Colonic mucosa (tissue), 4 donors: Measurements from ENCODE around the gene RABIF. TPM values are rescaled to one million over a fixed set of nuclear protein-coding genes. Genes with fewer than 3 reads are reported as not detected.
"Not testable (repeated sequence)": the region's sequence is repeated elsewhere in the genome, so short reads cannot be mapped to it uniquely, and the experiment has no call there.

ENCODE experiments used
- DNase-seq: peaks from one replicate; pipeline ENCODE4 v3.0.0-alpha.2; 2020
- H3K27ac ChIP-seq: fragments of 200-600 bp; one replicate; pipeline ENCODE4 v1.8.0; 2021
- H3K27me3 ChIP-seq: fragments of 200-600 bp; one replicate; pipeline ENCODE4 v1.8.0; 2021
- H3K36me3 ChIP-seq: fragments of 200-600 bp; one replicate; pipeline ENCODE4 v1.8.0; 2021
- H3K4me1 ChIP-seq: fragments of 200-600 bp; one replicate; pipeline ENCODE4 v1.8.0; 2021; ENCODE audit warnings: mild to moderate bottlenecking
- H3K4me3 ChIP-seq: fragments of 200-600 bp; one replicate; pipeline ENCODE4 v1.8.0; 2021
- H3K9ac ChIP-seq, 2 donors: one replicate each; pipeline ENCODE4 v1.7.0; 2013; ENCODE audit warnings: control low read depth in 2 of 2, low read depth in 2 of 2, low read length in 2 of 2
- H3K9me3 ChIP-seq: fragments of 200-600 bp; one replicate; pipeline ENCODE4 v1.8.0; 2021
- intact Hi-C: fragments of 100-400 bp; cut with DNase I; formaldehyde crosslinking; loops from one replicate; pipeline ENCODE4 v1.14.1; 2022
- total RNA-seq, 2 donors: library from RNA; stranded (reverse); fragmentation: NEBNext Ultra II Directional in 1 of 2; extraction: Animal tissue kit (Norgen Biotek cat#: 25700) in 1 of 2; gene quantifications; one replicate each; pipeline ENCODE4 v1.2.1, GENCODE V29; 2021
- TF ChIP-seq, protein P1 (sequence below): fragments of 200-600 bp; IDR thresholded peaks from one replicate; pipeline ENCODE4 v1.8.0; 2022; ENCODE audit warnings: antibody characterized with exemption, mild to moderate bottlenecking
- donor health status: healthy.
- donor health status: DM: no; HTN: no; CAD: no.
- donor health status: DM: no; HTN: no; CAD: no.

Gene RABIF
- total RNA-seq, 2 donors from 2014 or later, result 11.9 to 12.0 TPM

DNA sequence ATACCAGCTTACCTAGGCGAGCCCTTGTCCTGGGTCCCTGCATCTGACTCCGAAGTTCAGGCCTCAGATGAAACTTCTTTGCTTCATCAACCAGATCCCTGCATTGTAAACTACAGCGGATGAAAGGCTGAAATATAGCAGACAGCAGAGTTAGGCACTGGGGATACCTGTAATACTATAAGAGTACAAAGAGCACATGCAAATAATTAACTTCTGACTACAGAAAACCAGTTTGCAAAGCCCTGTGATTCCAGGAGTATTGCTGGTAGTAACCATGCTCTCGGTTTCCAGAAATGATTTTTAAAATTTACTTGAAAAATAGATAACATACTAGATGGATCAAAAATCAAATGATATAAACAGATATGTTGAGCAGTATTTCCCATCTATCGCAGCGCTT lies 20.0 kb upstream of the RABIF start:
- Histone ChIP-seq H3K36me3 (no peaks in the 10 kb centered on the region), H3K27me3 (no peaks in the 10 kb centered on the region)

DNA sequence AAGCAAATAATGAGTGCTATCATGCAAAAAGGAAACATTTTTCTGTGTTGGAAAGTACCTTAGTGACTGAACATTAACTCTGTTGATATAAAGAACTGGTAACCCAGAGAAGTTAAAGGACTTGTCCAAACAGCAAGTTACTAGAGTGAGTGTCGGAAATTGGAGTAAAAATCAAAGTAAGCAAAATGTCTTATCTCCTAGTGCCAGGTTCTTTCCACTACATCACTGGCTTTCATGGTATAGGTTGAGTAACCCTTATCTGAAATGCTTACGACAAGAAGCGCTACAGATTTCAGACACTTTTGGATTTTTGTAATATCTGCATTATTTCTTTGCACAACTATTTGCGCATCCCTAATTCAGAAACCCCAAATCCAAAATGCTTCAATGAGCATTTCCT lies 16.4 kb upstream of the RABIF start:
- intact Hi-C loops, result no loop called here
- no peak overlapping the region for H3K4me3 ChIP-seq
- no peaks in the 10 kb centered on the region for H3K27me3 ChIP-seq
- H3K9ac ChIP-seq, result no peak overlapping the region
- H3K4me1 ChIP-seq, result no peaks in the 10 kb centered on the region
- no peak overlapping the region for H3K27ac ChIP-seq
- H3K36me3 ChIP-seq, result no peaks in the 10 kb centered on the region
- no peak for DNase-seq
- TF ChIP-seq, protein P1, sequence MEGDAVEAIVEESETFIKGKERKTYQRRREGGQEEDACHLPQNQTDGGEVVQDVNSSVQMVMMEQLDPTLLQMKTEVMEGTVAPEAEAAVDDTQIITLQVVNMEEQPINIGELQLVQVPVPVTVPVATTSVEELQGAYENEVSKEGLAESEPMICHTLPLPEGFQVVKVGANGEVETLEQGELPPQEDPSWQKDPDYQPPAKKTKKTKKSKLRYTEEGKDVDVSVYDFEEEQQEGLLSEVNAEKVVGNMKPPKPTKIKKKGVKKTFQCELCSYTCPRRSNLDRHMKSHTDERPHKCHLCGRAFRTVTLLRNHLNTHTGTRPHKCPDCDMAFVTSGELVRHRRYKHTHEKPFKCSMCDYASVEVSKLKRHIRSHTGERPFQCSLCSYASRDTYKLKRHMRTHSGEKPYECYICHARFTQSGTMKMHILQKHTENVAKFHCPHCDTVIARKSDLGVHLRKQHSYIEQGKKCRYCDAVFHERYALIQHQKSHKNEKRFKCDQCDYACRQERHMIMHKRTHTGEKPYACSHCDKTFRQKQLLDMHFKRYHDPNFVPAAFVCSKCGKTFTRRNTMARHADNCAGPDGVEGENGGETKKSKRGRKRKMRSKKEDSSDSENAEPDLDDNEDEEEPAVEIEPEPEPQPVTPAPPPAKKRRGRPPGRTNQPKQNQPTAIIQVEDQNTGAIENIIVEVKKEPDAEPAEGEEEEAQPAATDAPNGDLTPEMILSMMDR, result no peak
- H3K9me3 ChIP-seq, result no peaks in the 10 kb centered on the region

More for the DNA sequence above, 20.0 kb upstream of the RABIF start:
- Histone ChIP-seq H3K9ac (no peak overlapping the region), H3K4me3 (no peak overlapping the region), H3K4me1 (no peaks in the 10 kb centered on the region), H3K27ac (no peak overlapping the region), H3K9me3 (no peaks in the 10 kb centered on the region)
- intact Hi-C loops, result no loop called here
- TF ChIP-seq, protein P1, result no peak
- DNase-seq, result no peak

DNA sequence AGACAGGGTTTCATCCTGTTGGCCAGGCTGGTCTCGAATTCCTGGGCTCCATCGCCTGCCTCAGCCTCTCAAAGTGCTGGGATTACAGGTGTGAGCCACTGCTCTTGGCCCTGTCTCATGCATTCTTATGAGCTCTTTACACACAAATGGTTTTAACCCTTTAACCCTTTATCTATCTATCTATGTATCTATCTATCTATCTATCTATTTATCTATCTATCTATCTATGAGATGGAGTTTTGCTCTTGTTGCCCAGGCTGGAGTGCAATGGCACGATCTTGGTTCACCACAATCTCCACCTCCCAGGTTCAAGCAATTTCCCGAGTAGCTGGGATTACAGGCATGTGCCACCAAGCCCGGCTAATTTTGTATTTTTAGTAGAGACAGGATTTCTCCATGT lies 14.9 kb upstream of the RABIF start:
- DNase-seq, H3K4me3 ChIP-seq, H3K9ac ChIP-seq, H3K36me3 ChIP-seq, H3K27ac ChIP-seq, H3K27me3 ChIP-seq, H3K4me1 ChIP-seq, H3K9me3 ChIP-seq, intact Hi-C loops: not testable (repeated sequence)

DNA sequence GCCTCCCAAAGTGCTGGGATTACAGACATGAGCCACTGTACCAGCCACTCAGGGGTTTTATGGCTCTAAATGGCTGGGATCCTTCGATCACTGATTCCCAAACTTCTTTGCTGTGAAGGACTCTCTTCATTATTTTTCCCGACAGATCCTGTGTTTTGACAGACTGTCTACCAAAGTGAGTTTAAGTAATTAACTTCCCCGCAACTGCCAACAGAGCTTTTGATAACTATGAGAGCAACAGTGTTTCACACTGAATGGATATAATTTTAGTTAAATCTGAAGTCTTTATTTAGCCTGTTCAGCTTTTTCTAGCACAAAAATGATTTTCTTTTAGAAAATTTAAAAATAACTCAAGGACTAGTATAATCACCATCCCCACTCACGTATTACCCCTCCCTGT lies 12.6 kb upstream of the RABIF start:
- Histone ChIP-seq H3K4me1 (no peaks in the 10 kb centered on the region), H3K27me3 (no peaks in the 10 kb centered on the region), H3K9me3 (no peaks in the 10 kb centered on the region), H3K9ac (no peak overlapping the region), H3K36me3 (no peaks in the 10 kb centered on the region), H3K4me3 (no peak overlapping the region), H3K27ac (no peak overlapping the region)
- DNase-seq, result no peak
- intact Hi-C loops, result no loop called here
- TF ChIP-seq, protein P1, result no peak

DNA sequence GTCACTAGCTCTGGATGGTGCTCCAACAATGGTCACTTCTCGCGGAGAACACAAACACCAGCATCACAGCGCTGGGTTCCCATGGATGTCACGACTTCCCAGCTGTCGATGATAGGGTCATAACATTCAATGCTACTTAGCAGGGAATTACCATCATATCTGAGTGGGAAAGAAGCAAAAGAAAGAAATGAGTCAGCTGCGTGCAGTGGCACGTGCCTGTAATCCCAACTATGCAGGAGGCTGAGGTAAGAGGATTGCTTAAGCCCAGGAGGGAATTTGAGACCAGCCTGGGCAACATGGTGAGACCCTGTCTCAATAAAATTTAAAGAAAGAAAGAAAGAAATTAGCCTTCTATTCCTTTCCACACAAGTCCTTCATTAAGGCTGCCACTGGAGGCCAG lies 3.6 kb upstream of the RABIF start:
- no peak for DNase-seq
- Histone ChIP-seq H3K27me3 (no peaks in the 10 kb centered on the region), H3K27ac (no peak overlapping the region), H3K4me3 (no peak overlapping the region), H3K9ac (no peak overlapping the region), H3K4me1 (no peaks in the 10 kb centered on the region), H3K36me3 (peaks cover 6% of the 10 kb centered on the region), H3K9me3 (no peaks in the 10 kb centered on the region)
- intact Hi-C loops, result no loop called here
- TF ChIP-seq, protein P1, result no peak

DNA sequence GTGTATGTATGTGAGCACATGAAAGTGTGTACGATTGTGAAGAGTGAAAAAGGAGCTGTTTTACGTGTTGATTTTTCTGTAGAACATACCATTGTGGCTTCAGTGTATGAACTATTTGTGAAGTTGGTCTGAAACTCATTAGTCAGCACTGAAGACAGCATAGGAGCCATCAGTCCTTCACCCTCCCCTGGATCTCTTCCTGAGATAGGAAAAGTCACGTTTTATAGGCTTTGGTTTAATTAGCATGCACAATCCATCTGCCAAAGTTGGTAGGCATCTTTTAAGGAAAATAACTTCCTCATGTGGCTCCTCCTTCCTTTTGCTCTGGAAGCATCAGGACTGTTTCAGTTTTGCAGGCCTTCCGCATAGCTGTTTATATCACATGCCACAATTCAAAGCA lies 1.4 kb upstream of the RABIF start:
- DNase-seq, result no peak
- Histone ChIP-seq H3K27ac (no peak overlapping the region), H3K9ac (no peak overlapping the region), H3K4me1 (no peaks in the 10 kb centered on the region), H3K36me3 (peaks cover 6% of the 10 kb centered on the region), H3K4me3 (no peak overlapping the region), H3K27me3 (no peaks in the 10 kb centered on the region), H3K9me3 (no peaks in the 10 kb centered on the region)
- intact Hi-C loops, result no loop called here
- TF ChIP-seq, protein P1, result no peak
